Stimulated activated CD4-positive, alpha-beta T cell treated with anti-CD3 and anti-CD28 coated beads, Interleukin-12 subunit alpha, Interleukin-12 subunit beta, amount 100 ng/mL, for 4 hours (primary cell): ENCODE results near the gene ADORA2A.

Experiments used
- DNase-seq: peaks from one replicate; pipeline ENCODE4 v3.0.0-alpha.2; 2020

ADORA2A gene

DNA sequence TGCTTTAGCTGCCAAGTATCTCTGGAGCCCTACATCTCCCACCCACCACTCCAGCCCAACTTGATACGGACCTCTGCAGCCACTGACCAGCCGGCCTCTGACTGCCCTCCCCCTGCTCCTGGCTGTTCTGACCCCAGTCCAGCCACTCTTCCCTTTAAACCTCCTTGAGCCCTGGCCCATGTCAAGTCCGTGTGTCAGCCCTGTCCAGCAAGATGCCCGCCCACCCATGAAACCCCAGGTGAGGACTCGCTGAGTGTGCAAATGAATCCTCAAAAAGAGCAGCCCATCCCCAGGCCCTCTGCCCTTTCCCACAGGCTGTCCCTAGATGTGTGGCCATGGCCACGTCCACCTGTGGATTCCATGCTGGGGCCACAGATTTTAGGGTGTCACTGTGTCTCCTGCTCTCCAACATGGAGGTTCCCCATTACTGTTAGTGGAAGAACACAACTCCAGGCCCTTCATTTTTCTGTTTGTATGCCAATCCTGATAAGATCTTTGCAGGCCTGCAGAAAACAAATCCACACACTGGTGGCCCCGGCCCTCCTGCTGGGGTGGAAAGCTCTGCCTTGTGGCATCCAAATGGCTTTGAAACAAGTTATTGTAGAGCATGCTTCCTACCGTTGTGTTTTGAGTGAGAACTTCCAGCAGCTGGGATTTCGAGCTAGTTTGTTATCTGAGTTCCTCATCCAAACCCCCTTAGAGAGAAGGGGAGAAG lies 22.7 kb upstream of the ADORA2A start:
- no peak for DNase-seq

DNA sequence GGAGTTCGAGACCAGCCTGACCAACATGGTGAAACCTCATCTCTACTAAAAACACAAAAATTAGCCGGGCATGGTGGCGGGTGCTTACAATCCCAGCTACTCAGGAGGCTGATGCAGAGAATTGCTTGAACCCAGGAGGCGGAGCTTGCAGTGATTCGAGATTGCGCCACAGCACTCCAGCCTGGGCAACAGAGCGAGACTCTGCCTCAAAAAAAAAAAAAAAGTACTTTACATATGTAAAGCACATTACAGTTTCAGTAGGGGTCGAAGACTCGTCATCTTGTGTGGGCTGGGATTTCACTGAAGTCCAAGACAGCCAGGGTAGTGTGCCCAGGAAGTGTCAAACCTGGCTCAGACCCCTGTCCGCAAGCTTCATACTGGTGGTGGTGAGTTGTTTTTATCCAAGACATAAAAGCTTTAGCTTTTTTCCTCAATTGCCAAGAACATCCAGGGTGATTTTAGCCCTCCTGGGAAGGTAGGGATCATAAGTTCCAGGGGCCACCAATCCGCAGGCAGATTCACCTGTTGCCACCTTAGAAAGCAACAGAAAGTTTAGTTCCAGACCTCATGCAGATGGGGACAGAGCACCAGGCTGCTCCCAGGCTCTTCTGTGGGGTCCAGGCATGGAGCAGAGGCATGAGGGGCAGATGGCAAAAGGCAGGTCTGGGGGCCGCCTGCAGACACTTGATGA lies 21.6 kb upstream of the ADORA2A start:
- DNase-seq, result no peak

DNA sequence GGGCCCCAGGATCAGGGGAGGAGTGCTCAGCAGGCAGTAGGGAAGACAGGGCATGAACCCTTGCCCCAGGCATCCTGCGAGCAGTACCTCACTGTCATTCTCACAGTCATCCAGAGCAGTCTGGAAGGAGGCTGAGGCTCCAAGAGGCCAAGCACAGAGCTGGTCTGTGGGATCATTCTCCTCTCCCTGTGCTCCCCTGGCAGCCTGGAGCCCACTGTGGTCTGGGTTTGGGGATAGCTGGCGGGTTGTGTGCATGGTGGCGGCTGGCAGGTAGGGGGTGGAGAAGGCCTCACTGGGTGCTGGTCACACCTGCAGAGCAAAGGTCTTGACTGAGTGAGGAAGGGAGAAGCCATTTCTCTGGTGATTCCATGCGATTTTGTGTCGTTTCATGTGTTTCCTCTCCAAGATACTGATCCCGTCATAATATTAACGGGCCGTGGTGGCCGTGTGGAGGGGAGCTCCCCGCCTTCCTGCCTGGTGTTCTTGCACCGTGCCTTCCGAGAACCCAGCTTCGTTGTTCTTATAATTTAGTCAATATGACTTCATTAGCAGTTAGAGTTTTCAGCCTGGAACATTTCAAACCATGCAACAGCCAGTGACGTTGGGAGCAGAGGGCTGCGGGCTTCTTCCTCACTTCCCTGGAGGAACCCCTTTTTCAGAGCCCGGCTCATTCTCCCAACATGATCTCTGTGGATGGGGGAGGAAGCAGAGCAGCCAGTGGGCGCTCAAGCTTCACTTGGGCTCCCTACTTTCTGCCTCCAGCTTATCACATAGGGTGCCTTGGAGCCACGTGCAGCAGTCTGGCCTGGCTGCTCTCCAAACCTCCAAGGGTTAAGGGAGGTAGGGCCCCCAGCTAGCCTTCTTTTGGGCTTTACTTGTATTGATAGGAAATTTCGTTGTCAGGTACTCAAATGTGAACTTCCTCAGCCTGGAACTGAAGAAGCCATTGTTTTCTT lies 20.8 kb upstream of the ADORA2A start:
- DNase-seq, result no peak

DNA sequence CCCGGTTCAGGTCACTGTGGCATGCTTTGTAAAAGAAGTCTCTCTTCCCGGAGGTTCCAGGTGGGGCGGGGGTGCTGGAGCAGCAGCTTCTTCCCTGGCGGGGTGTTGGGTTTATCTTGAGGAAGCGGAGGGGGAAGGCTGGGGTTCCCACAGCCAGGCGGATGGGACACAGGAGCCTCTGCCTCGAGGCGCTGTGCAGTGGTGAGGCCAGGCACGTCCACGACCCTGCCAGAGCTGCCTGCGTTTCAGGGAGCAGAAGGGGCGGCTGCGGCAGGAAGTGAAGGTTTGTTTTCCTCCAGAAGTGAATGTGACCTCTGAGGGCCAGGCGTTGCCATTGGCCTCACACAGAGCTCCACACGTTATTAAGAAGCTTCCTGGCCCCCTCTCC lies 20.1 kb upstream of the ADORA2A start:
- DNase-seq, result no peak

DNA sequence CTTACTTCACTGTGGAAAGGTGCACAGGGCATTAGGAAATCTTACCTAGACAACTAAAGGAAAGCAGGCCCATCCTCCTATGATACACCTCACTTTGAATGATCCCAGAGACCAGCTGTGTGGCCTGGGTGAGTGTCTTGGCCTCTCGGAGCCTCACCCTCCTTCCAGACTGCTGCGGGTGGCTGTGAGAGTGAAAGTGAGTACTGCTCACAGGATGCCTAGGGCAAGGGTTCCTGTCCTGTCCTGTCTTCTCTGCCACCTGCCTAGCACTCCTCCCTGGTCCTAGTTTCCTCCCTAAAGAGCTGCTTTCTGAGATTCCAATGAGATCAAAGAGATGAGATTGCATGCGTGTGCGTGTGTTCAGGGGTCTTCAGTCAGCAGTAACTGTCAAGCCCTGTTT lies 19.5 kb upstream of the ADORA2A start:
- DNase-seq, result no peak

DNA sequence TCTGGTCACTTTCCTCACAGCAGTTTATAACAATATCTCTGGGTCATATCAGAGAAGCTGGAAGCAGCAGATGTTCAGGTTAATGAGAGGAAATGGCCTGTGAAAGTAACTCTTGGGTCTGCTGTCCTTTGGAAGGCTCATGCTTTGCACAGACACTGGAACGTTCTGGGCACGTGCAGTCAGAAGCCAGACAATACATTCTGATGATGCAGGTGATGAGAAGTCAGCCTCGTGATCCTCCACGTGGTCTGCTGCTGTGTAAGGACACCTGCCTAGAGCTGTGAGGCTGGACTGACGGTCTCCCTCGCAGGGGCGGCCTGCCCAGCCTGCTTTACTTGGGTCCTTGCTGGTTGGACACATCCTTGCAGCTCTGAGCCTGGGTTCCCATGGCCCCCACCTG lies 18.8 kb upstream of the ADORA2A start:
- no peak for DNase-seq

DNA sequence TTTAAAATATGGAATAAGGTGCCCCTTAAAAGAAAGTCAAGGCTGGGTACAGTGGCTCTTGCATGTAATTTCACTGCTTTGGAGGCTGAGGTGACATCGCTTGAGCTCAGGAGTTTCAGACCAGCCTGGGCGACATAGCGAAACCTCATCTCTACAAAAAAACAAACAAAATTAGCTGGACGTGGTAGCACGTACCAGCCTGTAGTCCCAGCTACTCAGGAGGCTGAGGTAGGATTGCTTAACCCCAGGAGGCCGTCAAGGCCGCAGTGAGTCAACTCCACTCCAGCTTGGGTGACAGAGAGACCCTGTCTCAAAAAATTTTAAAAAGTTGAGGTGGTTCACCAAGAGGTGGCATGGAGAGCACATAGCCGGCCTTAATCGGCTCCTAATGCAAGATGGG lies 17.7 kb upstream of the ADORA2A start:
- no peak for DNase-seq

- no peak for DNase-seq
Observed at GRCh38 chr22:24410110-24410856, 17.1 kb upstream of the ADORA2A start.

- no peak for DNase-seq
Observed at GRCh38 chr22:24411256-24412004, 16.0 kb upstream of the ADORA2A start.

DNA sequence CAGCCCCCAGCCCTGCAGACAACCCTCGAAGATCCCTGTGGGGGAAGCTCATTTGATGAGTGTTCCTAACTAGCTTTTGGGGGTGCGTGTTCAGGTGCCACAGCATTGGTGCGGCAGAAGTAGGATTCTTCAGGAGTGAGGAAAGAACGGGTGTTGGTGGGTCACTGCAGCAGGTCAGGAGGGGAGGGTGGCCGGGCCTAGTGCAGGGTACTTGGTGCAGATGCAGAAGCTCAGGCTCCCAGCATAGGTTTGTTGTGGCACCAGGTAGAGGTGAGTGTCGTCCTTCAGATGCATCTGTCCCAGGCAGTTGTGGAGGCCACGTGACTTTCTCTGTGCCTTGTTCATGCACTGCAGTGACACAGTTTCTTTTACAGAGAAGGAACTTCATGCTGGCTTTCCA lies 15.1 kb upstream of the ADORA2A start:
- DNase-seq, result no peak

DNA sequence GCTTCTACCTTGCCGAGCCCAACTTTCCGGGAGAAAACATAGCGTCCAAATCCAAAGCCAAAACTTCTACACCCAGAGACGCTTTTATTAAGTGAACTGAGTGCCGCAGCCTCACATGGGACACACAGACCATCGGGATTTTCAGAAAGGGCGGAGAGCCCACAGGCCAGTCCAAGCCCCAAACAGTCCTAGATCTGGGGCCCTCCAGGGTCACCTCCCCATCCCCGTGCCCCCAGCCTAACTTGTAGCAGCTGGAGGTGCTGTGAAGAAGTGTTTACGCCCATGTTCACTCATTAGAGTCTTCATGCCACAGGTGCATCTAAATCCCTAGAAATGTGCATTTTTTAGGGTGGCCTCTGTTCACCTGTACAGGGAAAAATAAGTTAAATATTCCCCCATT lies 14.1 kb upstream of the ADORA2A start:
- DNase-seq, result no peak

DNA sequence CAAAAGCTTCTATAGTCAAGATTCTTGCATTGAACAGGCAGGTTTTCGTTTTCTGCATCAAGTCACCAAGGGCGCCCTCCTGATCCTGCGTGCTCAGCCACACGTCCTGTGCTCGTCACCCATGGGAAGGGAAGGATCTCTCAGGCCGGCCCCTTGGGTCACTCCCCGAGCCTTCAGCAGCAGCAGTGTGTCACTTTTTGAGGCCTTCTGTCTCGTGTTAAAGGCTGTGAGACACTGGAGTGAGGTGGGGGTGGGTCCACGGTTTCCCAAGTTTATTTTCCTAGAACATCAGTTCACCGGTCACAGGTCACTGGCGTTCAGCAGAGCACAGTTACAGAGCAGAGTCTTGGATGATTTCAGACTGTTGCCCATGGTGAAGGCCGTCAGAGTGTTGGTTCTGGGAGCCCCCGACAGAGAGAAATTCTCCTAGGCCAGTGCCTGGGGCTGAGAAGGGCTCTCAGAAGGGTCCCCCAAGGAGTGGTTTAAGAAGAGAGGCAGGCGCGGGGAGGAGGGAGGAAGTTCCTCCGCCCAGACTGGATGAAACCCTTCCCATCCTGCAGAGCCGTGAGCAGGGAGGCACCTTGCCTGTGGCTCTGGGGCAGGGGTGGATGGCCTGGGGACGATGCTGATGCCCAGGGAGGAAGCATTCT lies 13.5 kb upstream of the ADORA2A start:
- DNase-seq, result no peak

DNA sequence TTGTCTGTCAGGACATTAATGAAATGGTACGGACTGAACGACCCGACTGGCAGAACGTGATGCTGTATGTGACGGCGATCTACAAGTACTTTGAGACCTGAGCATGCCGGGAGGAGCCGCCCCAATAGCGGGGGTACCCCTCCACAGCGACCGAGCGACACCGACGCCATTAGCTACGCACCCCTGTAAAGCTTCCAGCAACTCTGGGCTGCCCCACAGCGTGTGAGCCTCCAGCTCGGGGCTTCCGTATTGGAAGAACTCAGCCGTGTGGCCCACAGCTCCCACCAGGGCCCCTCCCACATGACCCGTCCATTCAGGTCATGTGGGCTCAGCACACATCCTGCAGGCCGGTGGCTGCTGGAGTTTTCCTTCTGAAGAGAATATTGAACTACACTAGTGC lies 12.9 kb upstream of the ADORA2A start:
- DNase-seq, result no peak

DNA sequence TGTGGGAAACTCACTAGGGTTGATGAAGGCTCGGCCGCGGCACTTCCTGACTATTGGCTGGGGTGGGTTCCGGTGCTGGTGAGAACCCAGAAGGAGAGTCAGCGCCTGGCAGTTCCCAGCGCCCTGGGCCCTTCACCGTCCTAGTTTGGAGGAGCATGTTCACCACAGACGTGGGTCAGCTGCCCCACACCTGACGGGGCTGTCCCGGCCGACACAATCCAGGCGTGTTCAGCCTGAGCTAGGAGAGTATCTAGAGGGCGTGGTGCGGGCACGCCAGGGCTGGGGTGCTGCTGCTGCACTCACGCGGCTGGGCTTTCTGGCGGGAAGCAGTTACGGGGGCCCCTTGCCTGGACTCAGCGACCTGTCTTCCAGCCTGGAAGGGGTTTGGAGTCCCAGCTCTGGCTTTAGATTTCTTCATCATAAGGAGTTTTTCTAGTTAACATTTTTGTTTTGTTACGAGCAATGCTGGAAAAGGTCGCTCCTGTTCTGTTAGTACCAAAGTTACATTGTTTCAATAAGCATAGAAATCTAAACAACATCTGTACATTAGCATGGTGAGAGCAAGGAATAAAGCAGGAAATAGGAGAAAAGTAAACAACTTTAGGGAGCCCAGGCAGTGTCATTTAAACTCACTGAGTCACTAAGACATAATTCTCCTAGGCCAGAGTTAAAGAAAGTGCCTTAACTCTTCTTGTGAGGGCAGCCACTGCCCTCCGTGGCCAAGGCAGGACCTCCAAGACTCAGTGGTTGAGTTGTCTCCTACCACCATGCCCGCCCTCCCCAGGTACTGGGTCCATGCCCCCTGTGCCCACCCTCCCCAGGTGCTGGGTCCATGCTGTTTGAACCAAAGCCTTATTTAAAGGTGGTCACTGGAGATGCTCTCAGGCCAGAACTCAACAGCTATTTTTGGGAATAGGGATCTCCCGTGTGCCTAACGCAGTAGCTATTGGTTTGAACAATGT lies 12.1 kb upstream of the ADORA2A start:
- no peak for DNase-seq

GRCh38 chr22:24416095-24416494 lies 11.3 kb upstream of the ADORA2A start:
- DNase-seq, result no peak

DNA sequence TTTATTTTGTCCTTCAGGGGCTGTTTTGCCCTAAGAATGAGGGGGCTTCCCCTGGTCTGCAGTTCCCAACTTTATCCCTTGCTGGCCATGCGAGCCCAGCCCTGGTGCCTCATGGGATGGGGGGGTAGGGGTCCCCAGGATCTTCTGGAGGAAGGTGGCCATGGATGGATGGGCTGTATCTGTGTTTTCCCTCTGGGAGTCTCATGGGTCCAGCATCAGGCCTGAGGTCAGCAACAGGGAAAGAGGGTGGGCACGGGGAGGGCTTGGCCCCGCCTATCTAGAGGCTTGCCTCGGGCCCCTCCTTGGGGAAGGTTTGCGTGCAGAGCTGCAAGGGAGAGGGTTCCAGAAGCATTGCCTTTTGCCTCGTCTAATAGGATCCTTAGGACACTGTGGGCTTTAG lies 10.8 kb upstream of the ADORA2A start:
- no peak for DNase-seq

DNA sequence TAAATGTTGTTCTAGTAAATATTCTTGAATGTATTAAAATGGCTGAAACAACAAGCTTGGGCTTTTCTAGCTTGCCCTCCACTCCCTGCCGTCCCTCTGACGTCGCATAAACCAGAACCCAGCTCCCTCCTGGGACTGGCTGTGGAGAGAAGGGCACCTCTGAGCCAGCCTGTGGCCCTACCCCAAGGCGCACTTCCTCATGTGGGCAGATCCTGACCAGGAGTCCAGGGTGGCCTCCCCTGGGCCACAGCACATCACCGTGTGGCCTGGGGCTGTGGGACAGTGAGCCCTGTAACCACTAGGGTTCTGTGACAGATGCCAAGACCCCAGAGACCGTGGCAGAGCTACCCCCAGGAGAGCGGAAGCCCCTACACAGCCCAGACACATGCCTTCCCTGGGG lies 10.2 kb upstream of the ADORA2A start:
- no peak for DNase-seq

GRCh38 chr22:24417901-24418641 lies 9.3 kb upstream of the ADORA2A start:
- no peak for DNase-seq

DNA sequence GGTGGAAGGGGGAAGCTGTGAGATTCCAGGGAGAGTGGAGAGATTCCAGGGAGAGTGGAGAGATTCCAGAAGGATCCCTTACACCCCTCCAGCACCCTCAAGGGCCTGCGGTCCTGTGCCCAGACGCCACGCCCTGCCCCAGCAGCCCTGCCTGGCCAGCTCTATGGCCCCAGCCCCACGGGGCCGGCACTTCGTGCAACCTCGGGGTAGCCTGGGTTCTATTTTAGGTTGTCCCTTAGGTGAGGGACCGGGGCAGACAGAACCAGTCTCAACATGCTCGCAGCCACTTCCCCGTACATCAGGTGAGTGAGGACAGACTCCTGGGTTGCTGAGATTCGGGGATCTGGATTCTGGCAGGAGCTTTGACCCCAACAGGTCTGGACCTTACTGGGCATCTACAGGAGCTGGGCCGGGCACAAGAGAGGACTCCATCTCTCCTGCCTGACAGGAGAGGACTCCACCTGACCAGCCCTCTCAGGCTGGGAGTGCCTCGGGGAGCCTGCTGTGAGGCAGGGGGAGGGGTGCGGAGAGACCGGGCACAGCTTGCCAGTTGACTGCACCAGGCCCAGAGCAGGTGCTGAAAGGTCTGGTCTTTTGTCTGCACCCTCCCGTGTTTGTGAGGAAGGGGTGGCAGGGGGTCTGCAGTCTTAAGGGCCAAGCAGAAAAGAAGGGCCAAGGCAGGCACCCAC lies 8.5 kb upstream of the ADORA2A start:
- no peak for DNase-seq
